Stimulated activated CD8-positive, alpha-beta memory T cell treated with anti-CD3 and anti-CD28 coated beads, Interleukin-7, amount 100 ng/mL, for 1 hour (primary cell): ENCODE results near the gene TPSG1.
"Not testable (repeated sequence)": the region's sequence is repeated elsewhere in the genome, so short reads cannot be mapped to it uniquely, and the experiment has no call there.

Experiments used
- DNase-seq, 2 donors: peaks; one replicate each; pipeline ENCODE4 v3.0.0-alpha.2; 2020; ENCODE audit warnings: low read depth in 2 of 2

TPSG1 gene

GRCh38 chr16:1230471-1231212, 5.6 kb upstream of the TPSG1 start:
- DNase-seq = not testable (repeated sequence)

DNA sequence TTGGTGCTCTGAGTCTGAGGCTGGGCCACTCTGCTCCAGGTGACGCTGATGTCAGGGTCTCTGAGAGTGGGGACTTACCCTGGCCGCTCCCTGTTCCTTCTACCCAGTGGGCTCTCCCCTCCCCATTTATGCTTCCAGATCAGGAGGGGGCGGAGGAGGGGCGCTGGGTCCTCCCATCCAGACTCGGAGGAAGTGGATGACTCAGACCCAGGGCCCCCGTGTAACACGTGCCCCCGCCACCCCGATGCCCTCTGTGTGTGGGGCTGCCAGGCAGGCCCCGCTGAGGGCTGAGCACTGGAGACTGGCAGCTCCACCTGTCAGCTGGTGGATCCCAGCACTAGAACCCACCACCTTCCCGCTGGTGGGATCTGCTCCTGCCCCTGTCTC, 5.0 kb upstream of the TPSG1 start, which contains the start of gene TPSB2:
TSS of gene TPSB2 (minus strand) at position 101 of the 387 bp plus-strand sequence. CDS start 233 bp downstream, outside the sequence.
- DNase-seq = not testable (repeated sequence)

DNA sequence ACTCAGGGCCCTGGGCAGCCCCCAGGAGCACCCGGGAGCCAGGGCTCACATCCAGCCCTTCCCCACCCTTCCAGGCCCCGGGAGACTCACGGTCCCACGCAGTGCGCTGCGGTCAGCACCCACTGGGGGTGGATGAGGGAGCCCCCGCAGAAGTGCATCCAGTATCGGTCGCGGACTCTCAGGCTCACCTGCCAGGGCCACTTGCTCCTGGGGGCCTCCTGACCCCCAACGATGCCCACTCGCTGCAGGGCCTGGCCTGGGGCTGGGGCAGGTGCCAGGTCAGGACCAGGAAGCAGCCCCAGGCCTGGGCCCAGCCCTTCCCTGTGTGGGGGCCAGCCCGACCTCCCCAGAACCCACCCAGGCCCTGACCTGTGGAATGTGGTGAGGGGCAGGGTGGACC, 4.4 kb upstream of the TPSG1 start:
- DNase-seq = not testable (repeated sequence)

GRCh38 chr16:1228227-1228626, 3.2 kb upstream of the TPSG1 start:
- DNase-seq = not testable (repeated sequence)

GRCh38 chr16:1226692-1227091, 1.6 kb upstream of the TPSG1 start:
- not testable (repeated sequence) for DNase-seq

- DNase-seq = not testable (repeated sequence)
Measured at GRCh38 chr16:1225728-1226311, 752 bp upstream of the TPSG1 start.

- DNase-seq = no peak
Measured at GRCh38 chr16:1224558-1224957, 510 bp downstream of the TPSG1 start.

DNA sequence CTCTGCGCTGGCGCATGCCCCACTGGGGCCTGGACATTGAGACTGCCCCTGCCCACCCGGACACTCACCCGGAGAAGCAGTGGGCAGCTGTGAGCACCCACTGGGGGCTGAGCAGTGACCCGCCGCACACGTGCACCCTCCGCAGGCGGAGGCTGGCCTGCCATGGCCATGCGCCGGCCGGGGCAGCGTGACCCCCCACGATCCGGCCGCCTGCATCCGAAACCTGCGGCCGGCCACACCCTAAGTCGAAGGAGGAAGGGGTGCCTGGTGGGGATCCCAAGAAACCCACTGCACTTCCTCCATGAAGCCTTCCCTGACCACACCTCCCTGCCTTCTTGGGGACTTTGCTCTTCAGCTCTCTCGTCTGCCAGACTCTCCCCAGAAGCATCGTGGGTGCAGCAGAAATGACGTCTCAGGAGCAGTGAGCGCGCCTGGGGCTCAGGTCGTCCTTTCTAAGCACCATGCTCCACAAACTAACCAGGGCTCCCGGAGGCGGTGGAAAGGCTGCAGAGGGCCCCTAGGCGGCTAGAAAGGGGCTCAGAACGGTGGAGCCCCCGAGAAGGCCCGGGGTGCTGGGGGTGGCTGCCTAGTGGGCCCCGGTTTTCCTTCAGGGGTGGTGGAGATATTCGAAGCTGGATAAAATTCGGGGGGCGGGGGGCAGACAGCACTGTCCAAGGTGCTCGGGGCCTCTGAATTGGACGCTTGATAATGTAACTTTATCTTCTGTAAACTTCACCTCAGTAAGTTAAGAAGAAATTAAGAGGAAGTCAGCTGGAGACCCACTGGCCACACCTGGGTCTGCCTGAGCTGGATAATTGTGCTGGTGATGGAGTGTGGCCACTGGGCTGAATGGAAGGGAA, 1.5 kb downstream of the TPSG1 start:
- DNase-seq = no peak

GRCh38 chr16:1222553-1223354, 2.3 kb downstream of the TPSG1 start:
- no peak for DNase-seq

GRCh38 chr16:1221628-1222552, 3.2 kb downstream of the TPSG1 start:
- no peak for DNase-seq

DNA sequence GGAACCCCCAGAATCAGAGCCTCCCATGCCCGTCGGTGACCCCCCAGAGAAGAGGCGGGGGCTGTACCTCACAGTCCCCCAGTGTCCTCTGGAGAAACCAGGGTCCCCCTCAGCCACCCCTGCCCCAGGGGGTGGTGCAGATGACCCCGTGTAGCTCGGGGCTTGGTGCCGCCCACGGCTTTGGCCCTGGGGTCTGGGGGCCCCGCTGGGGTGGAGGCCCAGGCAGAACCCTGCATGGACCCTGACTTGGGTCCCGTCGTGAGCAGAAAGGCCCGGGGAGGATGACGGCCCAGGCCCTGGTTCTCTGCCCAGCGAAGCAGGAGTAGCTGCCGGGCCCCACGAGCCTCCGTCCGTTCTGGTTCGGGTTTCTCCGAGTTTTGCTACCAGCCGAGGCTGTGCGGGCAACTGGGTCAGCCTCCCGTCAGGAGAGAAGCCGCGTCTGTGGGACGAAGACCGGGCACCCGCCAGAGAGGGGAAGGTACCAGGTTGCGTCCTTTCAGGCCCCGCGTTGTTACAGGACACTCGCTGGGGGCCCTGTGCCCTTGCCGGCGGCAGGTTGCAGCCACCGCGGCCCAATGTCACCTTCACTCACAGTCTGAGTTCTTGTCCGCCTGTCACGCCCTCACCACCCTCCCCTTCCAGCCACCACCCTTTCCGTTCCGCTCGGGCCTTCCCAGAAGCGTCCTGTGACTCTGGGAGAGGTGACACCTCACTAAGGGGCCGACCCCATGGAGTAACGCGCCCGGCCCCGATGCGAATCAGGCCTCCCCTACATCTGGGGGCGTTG, 4.0 kb downstream of the TPSG1 start:
- DNase-seq = no peak

- DNase-seq = no peak
Measured at GRCh38 chr16:1220098-1220728, 4.9 kb downstream of the TPSG1 start.

DNA sequence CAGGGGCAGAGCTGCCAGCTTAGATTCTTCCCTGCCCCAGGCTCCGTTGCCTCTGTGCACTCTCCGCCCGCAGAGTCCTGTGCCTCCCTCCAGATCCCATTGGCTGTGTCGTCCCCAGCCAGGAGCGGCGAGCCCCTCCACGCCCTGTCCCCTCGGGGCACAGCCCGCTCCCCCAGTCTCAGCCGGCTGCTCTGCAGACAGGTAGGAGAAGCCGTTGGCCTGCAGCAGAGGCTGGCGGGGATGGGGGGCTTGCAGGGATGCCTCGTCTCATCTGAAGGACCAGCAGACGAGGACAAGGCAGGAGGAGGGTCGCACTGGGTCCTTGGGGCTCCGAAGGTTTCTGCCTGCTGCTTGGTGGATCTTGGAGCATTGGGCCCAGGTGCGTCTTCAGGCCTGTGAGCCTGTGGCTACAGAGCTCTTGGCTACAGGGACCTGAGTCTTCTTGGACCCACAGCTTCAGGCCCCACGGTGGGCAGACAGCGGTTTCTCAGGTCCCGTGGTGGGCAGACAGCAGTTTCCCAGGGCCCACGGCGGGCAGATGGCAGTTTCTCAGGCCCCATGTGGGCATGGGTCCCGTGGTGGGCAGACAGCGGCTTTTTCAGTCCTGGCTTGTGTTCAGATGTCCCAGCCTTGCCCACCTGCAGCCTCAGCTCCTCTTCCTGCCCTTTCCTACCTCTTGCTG, 6.0 kb downstream of the TPSG1 start:
- no peak for DNase-seq

- no peak for DNase-seq
Measured at GRCh38 chr16:1218061-1218929, 6.8 kb downstream of the TPSG1 start.

DNA sequence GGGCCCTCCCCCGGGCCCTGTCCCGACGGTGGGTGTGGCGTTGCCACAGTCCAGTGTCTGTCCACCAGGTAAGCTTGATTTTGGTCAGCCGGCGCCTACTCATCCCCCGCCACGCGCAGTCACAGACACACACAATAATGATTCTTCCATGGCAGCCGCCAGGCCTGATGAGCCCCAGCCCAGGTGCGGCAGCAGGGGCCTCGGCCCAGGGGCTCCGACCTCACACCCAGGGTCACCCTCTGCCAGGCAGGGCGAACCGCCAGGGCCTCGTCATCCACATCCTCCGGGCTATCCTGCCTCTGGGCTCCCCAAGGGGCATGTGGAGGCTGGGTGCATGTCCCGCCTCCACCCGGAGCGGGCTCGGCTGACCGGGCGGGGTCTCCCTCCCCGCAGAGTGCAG, 7.5 kb downstream of the TPSG1 start:
- no peak for DNase-seq

DNA sequence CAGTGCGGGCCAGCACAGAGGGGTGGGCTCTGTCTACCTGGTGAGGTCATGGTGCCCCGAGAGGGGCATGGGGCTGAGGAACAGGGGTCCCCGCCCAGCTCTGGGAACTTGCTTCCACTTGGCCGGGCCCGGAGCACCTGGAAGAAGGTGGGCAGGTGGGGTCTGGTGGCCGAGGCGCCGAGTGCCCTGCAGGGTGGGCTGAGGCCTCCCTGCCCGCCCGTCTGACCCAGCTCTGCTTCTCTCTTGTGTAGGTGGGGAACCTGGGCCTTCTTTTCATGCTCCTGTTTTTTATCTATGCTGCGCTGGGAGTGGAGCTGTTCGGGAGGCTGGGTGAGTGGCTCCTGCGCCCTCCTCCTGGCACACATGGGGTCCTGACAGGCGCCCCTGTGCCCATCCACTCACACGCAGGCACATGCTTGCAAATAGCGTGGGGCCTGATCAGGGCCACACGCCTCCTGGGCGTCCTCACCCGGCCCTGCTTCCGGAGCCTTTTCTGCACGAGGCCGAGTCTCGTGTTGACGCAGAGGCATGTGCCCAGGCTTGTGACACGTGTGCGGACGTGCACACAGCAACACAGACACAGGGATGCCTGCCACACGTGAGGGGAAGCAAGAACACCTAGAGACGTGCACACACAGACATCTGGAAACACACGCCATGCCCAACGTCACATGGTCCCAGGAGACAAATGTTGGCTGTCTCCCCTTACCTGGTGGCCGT, 8.2 kb downstream of the TPSG1 start:
- DNase-seq = no peak

DNA sequence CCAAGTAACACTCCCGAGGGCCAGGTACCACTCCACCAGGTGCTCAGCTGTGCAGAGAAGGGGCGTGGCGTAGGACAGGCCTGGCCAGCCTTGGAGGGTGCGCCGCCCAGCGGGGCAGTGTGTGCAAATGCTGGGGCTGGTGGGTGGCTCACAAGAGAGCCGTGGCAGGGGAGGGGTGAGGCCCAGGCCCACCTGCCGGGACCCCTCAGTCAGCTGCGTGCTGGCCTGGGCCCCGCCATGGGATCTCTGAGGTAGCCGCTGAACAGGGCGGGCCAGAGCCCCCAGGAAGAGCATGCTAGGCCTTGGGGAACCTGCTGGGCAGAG, 8.8 kb downstream of the TPSG1 start:
- no peak for DNase-seq
